Uterus (tissue), 2 donors: ENCODE results near the gene SBF1.

ENCODE experiments used
- POLR2A ChIP-seq, 2 donors: fragments of 450-650 bp; IDR thresholded peaks; one replicate each; pipeline ENCODE4 v1.6.1; 2016; ENCODE audit warnings: antibody characterized with exemption in 2 of 2, mild to moderate bottlenecking in 1 of 2, moderate library complexity in 1 of 2
- TF ChIP-seq, protein P1 (sequence below), 4 experiments: fragments of 200-600 bp in 2 of 4; fragments of 450-650 bp in 2 of 4; sonication (generic) in 2 of 4; IDR thresholded peaks; one replicate each; pipeline ENCODE4 v1.5.1; 2016 to 2019; ENCODE audit warnings: antibody characterized with exemption in 4 of 4, mild to moderate bottlenecking in 2 of 4, moderate library complexity in 1 of 4

DNA sequence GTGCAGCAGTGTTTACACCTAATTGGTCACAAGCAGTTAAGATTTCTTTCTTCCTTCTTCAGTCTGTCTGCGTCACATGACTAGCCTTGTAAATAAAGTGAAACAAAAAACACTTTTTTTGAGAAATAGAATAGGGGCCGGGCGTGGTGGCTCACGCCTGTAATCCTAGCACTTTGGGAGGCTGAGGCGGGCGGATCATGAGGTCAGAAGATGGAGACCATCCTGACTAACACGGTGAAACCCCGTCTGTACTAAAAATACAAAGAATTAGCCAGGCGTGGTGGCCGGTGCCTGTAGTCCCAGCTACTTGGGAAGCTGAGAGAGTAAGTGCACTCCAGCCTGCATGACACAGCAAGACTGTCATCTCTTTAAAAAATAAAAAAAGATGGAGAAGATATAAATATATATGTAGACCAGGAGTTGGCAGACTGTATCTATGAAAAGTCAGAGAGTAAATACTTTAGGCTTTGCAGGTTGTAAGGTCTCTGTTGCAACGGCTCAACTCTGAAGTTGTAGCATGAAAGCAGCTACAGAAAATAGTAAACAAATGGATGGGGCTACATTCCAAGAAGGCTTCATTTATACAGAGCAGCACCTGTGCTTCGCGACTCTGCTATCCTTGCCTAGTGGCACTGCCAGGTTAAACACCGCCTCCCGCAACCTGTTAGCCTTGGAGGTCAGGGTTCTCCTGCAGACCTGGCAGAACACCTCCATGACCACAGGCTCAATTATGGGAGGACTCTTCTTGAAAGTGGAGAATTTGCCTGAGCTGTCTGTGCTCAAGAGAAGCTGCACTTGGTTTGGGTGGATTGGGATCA lies 75.8 kb downstream of the SBF1 start:
- TF ChIP-seq, protein P1, sequence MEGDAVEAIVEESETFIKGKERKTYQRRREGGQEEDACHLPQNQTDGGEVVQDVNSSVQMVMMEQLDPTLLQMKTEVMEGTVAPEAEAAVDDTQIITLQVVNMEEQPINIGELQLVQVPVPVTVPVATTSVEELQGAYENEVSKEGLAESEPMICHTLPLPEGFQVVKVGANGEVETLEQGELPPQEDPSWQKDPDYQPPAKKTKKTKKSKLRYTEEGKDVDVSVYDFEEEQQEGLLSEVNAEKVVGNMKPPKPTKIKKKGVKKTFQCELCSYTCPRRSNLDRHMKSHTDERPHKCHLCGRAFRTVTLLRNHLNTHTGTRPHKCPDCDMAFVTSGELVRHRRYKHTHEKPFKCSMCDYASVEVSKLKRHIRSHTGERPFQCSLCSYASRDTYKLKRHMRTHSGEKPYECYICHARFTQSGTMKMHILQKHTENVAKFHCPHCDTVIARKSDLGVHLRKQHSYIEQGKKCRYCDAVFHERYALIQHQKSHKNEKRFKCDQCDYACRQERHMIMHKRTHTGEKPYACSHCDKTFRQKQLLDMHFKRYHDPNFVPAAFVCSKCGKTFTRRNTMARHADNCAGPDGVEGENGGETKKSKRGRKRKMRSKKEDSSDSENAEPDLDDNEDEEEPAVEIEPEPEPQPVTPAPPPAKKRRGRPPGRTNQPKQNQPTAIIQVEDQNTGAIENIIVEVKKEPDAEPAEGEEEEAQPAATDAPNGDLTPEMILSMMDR (IDR thresholded peaks at IDR 0.05), result no peak
- TF ChIP-seq POLR2A (IDR thresholded peaks at IDR 0.05), result no peak
